Measurements from ENCODE around the gene PHLDA1. TPM values are rescaled to one million over a fixed set of nuclear protein-coding genes. Genes with fewer than 3 reads are reported as not detected.

The PHLDA1 gene
- polyA plus RNA-seq, 1 donor, result 18.1 TPM

GRCh38 chr12:76065917-76066316, 34.3 kb upstream of the PHLDA1 start:
- no peak overlapping the region for H3K4me3 ChIP-seq (ENCODE audit: low read length)
- H3K27me3 ChIP-seq (ENCODE audit: control insufficient read depth, insufficient read depth, low read length), result no peaks in the 10 kb centered on the region
- H3K9me3 ChIP-seq (ENCODE audit: control insufficient read depth, low read depth, low read length), result peaks cover 11% of the 10 kb centered on the region
- no peak for DNase-seq
- H3K36me3 ChIP-seq (ENCODE audit: control insufficient read depth, insufficient read depth, low read length), result peaks cover 12% of the 10 kb centered on the region
- WGBS (ENCODE audit: insufficient coverage, low lambda C conversion rate), result 93% methylated on average over 3 of the region's 3 CpGs
- H3K27ac ChIP-seq (ENCODE audit: low read length), result no peak overlapping the region
- H3K4me1 ChIP-seq (ENCODE audit: control insufficient read depth, insufficient read depth, low read length), result no peaks in the 10 kb centered on the region

DNA sequence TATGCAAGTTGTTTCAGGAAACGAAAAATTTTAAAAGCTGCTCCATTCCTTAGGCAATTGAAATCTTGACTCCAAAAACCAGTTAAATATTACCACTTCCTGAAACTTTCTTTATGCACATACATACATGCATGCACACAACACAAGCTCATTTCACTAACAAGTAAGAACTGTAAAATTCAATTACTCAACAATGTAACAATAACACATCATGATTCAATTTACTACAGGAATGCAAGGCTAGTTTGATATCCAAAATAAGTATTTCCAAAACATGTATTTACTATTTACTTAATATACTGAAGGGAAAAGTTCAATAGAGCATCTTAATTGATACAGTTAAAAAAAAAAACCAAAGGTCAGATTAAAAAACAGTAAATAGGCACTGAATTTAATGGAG, 33.3 kb upstream of the PHLDA1 start:
- Histone ChIP-seq H3K27ac (ENCODE audit: low read length) (no peak overlapping the region), H3K27me3 (ENCODE audit: control insufficient read depth, insufficient read depth, low read length) (no peaks in the 10 kb centered on the region), H3K4me3 (ENCODE audit: low read length) (no peak overlapping the region), H3K36me3 (ENCODE audit: control insufficient read depth, insufficient read depth, low read length) (peaks cover 15% of the 10 kb centered on the region), H3K9me3 (ENCODE audit: control insufficient read depth, low read depth, low read length) (peaks cover 11% of the 10 kb centered on the region), H3K4me1 (ENCODE audit: control insufficient read depth, insufficient read depth, low read length) (no peaks in the 10 kb centered on the region)
- DNase-seq, result no peak
- WGBS (ENCODE audit: insufficient coverage, low lambda C conversion rate), result 100% methylated on average over 1 of the region's 1 CpG

DNA sequence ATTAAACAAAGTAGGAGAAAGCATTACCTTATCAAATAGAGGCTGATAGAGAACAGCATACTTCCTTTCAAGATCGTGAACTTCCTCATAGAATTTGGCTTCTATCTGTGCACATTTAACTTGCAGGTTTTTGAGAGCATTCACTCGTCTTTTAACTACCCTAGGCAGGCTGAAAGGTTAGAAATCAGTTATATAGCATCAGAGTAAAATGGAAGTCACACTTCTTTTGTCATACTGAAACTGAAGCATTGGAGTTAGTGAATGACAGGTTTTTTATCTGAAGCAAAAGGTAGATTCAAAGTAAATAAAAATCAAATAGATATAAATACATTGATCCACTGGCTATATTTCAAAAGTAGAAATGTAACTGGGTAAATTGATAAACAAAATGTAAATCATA, 28.5 kb upstream of the PHLDA1 start:
- Histone ChIP-seq H3K4me3 (ENCODE audit: low read length) (no peak overlapping the region), H3K36me3 (ENCODE audit: control insufficient read depth, insufficient read depth, low read length) (peaks cover 38% of the 10 kb centered on the region), H3K4me1 (ENCODE audit: control insufficient read depth, insufficient read depth, low read length) (no peaks in the 10 kb centered on the region), H3K27ac (ENCODE audit: low read length) (no peak overlapping the region), H3K27me3 (ENCODE audit: control insufficient read depth, insufficient read depth, low read length) (no peaks in the 10 kb centered on the region), H3K9me3 (ENCODE audit: control insufficient read depth, low read depth, low read length) (peaks cover 8% of the 10 kb centered on the region)
- no CpG with 5 or more reads among the region's 2 CpGs for WGBS (ENCODE audit: insufficient coverage, low lambda C conversion rate)
- no peak for DNase-seq

- WGBS (ENCODE audit: insufficient coverage, low lambda C conversion rate), result 100% methylated on average over 2 of the region's 7 CpGs
- Histone ChIP-seq H3K27me3 (ENCODE audit: control insufficient read depth, insufficient read depth, low read length) (no peaks in the 10 kb centered on the region), H3K4me3 (ENCODE audit: low read length) (no peak overlapping the region), H3K36me3 (ENCODE audit: control insufficient read depth, insufficient read depth, low read length) (peaks cover 39% of the 10 kb centered on the region), H3K4me1 (ENCODE audit: control insufficient read depth, insufficient read depth, low read length) (no peaks in the 10 kb centered on the region), H3K9me3 (ENCODE audit: control insufficient read depth, low read depth, low read length) (no peaks in the 10 kb centered on the region), H3K27ac (ENCODE audit: low read length) (no peak overlapping the region)
- no peak for DNase-seq
These were observed 25.8 kb upstream of the PHLDA1 start for GRCh38 chr12:76057326-76057725.

DNA sequence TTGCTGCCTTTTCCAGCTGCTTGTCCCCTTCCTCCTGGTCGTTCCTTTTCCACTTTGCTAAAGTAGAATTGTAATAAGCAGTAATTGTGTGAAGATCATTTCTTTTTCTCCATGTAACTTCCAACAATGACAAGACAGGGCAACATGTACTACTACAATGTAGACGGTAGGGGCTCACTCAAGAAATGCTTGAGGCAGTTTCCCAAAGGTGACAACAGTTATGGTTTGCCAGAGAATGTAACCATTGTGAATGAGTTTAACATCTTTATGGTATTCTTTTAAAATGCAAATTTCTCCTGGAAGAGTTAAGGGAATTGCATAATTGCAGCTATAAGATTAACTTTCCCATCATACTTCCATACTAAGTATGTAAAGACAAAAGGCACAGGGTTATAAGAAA, 23.8 kb upstream of the PHLDA1 start:
- Histone ChIP-seq H3K27me3 (ENCODE audit: control insufficient read depth, insufficient read depth, low read length) (no peaks in the 10 kb centered on the region), H3K9me3 (ENCODE audit: control insufficient read depth, low read depth, low read length) (no peaks in the 10 kb centered on the region), H3K27ac (ENCODE audit: low read length) (no peak overlapping the region), H3K4me1 (ENCODE audit: control insufficient read depth, insufficient read depth, low read length) (no peaks in the 10 kb centered on the region), H3K36me3 (ENCODE audit: control insufficient read depth, insufficient read depth, low read length) (peaks cover 38% of the 10 kb centered on the region), H3K4me3 (ENCODE audit: low read length) (no peak overlapping the region)
- 67% methylated on average over 1 of the region's 2 CpGs for WGBS (ENCODE audit: insufficient coverage, low lambda C conversion rate)
- DNase-seq, result no peak

DNA sequence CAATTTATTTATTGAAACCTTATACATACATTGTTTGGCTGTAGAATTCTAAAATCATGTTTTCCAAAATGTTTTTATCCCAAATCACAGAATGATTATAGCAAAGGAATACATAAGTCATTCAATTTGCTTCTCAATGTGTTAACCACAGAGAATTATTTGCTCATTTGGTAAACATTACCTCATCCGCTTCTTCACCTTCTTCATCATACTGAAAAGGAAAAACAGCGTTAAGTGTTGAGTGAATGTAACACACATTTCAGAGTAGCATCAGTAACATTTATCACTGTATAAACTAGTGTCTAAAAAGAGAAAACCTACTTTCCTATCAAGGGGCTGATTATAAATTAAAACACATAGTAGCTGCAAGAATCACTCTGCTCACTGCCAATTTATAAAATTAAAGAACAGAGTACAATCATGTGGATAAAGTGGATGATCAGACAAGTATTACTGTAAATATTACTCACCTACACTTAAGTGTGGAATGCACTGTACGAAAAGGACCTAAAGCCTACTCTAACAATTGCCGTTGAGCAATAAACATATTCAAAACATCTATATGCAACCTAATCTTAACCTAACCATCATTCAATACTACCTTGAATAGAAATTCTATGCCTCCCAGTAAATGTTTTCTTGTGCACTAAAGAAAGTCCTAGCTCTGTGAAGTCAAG, 18.1 kb upstream of the PHLDA1 start:
- no peak overlapping the region for H3K4me3 ChIP-seq (ENCODE audit: low read length)
- no peaks in the 10 kb centered on the region for H3K27me3 ChIP-seq (ENCODE audit: control insufficient read depth, insufficient read depth, low read length)
- 80% methylated on average over 1 of the region's 4 CpGs for WGBS (ENCODE audit: insufficient coverage, low lambda C conversion rate)
- DNase-seq, result no peak
- H3K27ac ChIP-seq (ENCODE audit: low read length), result no peak overlapping the region
- peaks cover 24% of the 10 kb centered on the region for H3K36me3 ChIP-seq (ENCODE audit: control insufficient read depth, insufficient read depth, low read length)
- H3K4me1 ChIP-seq (ENCODE audit: control insufficient read depth, insufficient read depth, low read length), result no peaks in the 10 kb centered on the region
- H3K9me3 ChIP-seq (ENCODE audit: control insufficient read depth, low read depth, low read length), result no peaks in the 10 kb centered on the region

DNA sequence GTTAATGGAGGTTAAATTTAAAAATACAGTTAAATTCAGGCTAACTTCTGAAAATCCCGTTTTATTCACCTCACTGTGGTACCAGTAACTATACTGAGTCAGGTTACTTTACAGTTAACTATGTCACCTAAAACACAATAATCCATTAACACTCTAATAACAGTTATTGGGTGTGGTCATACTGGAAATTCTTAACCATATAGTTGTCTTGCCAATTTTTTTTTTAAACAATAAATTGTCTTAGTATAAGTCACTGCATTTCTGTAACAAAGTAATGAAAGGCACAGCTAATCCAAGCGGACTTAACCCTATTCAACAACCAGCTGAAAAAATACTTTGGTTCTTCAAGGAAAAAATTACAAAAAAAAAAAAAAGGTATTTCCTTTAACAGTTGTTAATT, 16.2 kb upstream of the PHLDA1 start:
- no peaks in the 10 kb centered on the region for H3K4me1 ChIP-seq (ENCODE audit: control insufficient read depth, insufficient read depth, low read length)
- WGBS (ENCODE audit: insufficient coverage, low lambda C conversion rate), result 100% methylated on average over 1 of the region's 2 CpGs
- no peak overlapping the region for H3K27ac ChIP-seq (ENCODE audit: low read length)
- no peak overlapping the region for H3K4me3 ChIP-seq (ENCODE audit: low read length)
- H3K36me3 ChIP-seq (ENCODE audit: control insufficient read depth, insufficient read depth, low read length), result peaks cover 17% of the 10 kb centered on the region
- no peaks in the 10 kb centered on the region for H3K9me3 ChIP-seq (ENCODE audit: control insufficient read depth, low read depth, low read length)
- DNase-seq, result no peak
- H3K27me3 ChIP-seq (ENCODE audit: control insufficient read depth, insufficient read depth, low read length), result no peaks in the 10 kb centered on the region

DNA sequence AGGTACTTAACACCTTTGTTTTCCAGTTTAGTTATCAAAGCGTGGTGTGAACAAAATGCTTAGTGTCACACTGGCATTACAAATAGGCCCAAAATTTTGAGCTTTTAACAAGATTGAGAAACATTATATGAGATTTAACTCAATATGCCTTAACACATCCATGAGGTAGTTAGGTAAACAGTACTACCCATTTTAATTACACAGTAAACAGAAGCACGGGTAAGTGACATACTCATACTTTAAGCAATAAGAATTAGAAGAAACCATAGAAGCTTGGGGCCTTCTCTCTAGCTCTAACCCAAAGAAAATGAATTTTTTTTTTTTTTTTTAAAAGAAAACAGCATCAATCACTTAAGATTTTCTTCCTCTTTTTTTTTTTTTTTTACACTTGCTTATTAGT, 15.5 kb upstream of the PHLDA1 start:
- no peak for DNase-seq
- H3K27me3 ChIP-seq (ENCODE audit: control insufficient read depth, insufficient read depth, low read length), result no peaks in the 10 kb centered on the region
- peaks cover 16% of the 10 kb centered on the region for H3K36me3 ChIP-seq (ENCODE audit: control insufficient read depth, insufficient read depth, low read length)
- WGBS (ENCODE audit: insufficient coverage, low lambda C conversion rate), result 81% methylated on average over 2 of the region's 2 CpGs
- H3K4me3 ChIP-seq (ENCODE audit: low read length), result no peak overlapping the region
- no peaks in the 10 kb centered on the region for H3K4me1 ChIP-seq (ENCODE audit: control insufficient read depth, insufficient read depth, low read length)
- no peaks in the 10 kb centered on the region for H3K9me3 ChIP-seq (ENCODE audit: control insufficient read depth, low read depth, low read length)
- no peak overlapping the region for H3K27ac ChIP-seq (ENCODE audit: low read length)

DNA sequence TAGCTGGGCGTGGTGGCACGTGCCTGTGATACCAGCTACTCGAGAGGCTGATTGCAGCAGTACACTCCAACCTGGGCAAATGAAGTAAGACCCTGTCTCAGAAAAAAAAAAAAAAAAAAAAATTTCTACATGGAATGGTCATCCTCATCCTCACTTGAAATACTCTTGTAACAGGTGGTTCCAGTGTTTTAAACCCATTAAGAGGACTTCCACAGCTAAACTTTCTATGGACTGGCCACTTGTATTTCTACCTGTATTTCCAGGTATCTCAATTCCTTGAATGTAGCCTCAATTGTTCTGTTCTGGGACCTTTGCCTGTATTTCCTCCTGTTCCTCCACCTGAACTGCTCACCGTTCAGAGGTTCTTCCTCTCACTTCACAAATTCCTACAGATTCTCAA, 11.8 kb upstream of the PHLDA1 start:
- no CpG with 5 or more reads among the region's 4 CpGs for WGBS (ENCODE audit: insufficient coverage, low lambda C conversion rate)
- H3K4me3 ChIP-seq (ENCODE audit: low read length), result no peak overlapping the region
- no peaks in the 10 kb centered on the region for H3K4me1 ChIP-seq (ENCODE audit: control insufficient read depth, insufficient read depth, low read length)
- no peak overlapping the region for H3K27ac ChIP-seq (ENCODE audit: low read length)
- H3K27me3 ChIP-seq (ENCODE audit: control insufficient read depth, insufficient read depth, low read length), result no peaks in the 10 kb centered on the region
- no peaks in the 10 kb centered on the region for H3K36me3 ChIP-seq (ENCODE audit: control insufficient read depth, insufficient read depth, low read length)
- H3K9me3 ChIP-seq (ENCODE audit: control insufficient read depth, low read depth, low read length), result no peaks in the 10 kb centered on the region
- no peak for DNase-seq

- no CpG with 5 or more reads among the region's 2 CpGs for WGBS (ENCODE audit: insufficient coverage, low lambda C conversion rate)
- H3K4me3 ChIP-seq (ENCODE audit: low read length), result no peak overlapping the region
- no peaks in the 10 kb centered on the region for H3K36me3 ChIP-seq (ENCODE audit: control insufficient read depth, insufficient read depth, low read length)
- no peaks in the 10 kb centered on the region for H3K9me3 ChIP-seq (ENCODE audit: control insufficient read depth, low read depth, low read length)
- H3K27ac ChIP-seq (ENCODE audit: low read length), result no peak overlapping the region
- DNase-seq, result no peak
- H3K4me1 ChIP-seq (ENCODE audit: control insufficient read depth, insufficient read depth, low read length), result no peaks in the 10 kb centered on the region
- no peaks in the 10 kb centered on the region for H3K27me3 ChIP-seq (ENCODE audit: control insufficient read depth, insufficient read depth, low read length)
These were observed 10.6 kb upstream of the PHLDA1 start for GRCh38 chr12:76042147-76042546.

- WGBS (ENCODE audit: insufficient coverage, low lambda C conversion rate), result no CpG with 5 or more reads among the region's 2 CpGs
- no peak overlapping the region for H3K4me3 ChIP-seq (ENCODE audit: low read length)
- H3K36me3 ChIP-seq (ENCODE audit: control insufficient read depth, insufficient read depth, low read length), result no peaks in the 10 kb centered on the region
- no peak overlapping the region for H3K27ac ChIP-seq (ENCODE audit: low read length)
- H3K9me3 ChIP-seq (ENCODE audit: control insufficient read depth, low read depth, low read length), result no peaks in the 10 kb centered on the region
- H3K4me1 ChIP-seq (ENCODE audit: control insufficient read depth, insufficient read depth, low read length), result no peaks in the 10 kb centered on the region
- H3K27me3 ChIP-seq (ENCODE audit: control insufficient read depth, insufficient read depth, low read length), result no peaks in the 10 kb centered on the region
- no peak for DNase-seq
These were observed 9.8 kb upstream of the PHLDA1 start for GRCh38 chr12:76041406-76041805.

All from large intestine (tissue), 3 donors.